PC-3 (cell line): Measurements from ENCODE around the gene ADAMTS17. TPM values are rescaled to one million over a fixed set of nuclear protein-coding genes. Genes with fewer than 3 reads are reported as not detected.

Experiments used
- ATAC-seq: fragments of 200-7000 bp; cut with Tn5 transposase; 2 replicates; pipeline ENCODE4 v1.9.1; 2020; ENCODE audit warnings: mild to moderate bottlenecking, moderate library complexity
- BruUV-seq: library from RNA; stranded (reverse); fragments of 400-500 nt; replicated peaks from 2 replicates; lab custom pipeline; 2021; lab: Mats Ljungman, UMichigan
- CTCF ChIA-PET: fragments of 300-600 bp; sonication (Branson Sonifier 250); formaldehyde crosslinking; loops from one replicate; lab custom pipeline; 2022; ENCODE audit warnings: antibody characterized with exemption; lab: Charles Lee
- POLR2A ChIA-PET: fragments of 300-600 bp; sonication (Branson Sonifier 250); formaldehyde crosslinking; loops from one replicate; lab custom pipeline; 2022; ENCODE audit warnings: antibody characterized with exemption; ENCODE audit not compliant: unreplicated experiment; lab: Charles Lee
- DNase-seq: peaks from one replicate; pipeline ENCODE4 v3.0.0-alpha.2; 2015
- H2AFZ ChIP-seq: fragments of 300-600 bp; sonication (generic); 2 replicates; pipeline ENCODE4 v1.6.0; 2016; ENCODE audit warnings: antibody characterized with exemption, low read length
- H3F3A ChIP-seq: fragments of 300-600 bp; sonication (generic); one replicate; pipeline ENCODE4 v1.6.0; 2017; ENCODE audit warnings: antibody characterized with exemption, low read length, control low read depth, mild to moderate bottlenecking; ENCODE audit not compliant: unreplicated experiment
- H3K27ac ChIP-seq: fragments of 300-600 bp; sonication (generic); 2 replicates; pipeline ENCODE4 v1.5.1; 2016; ENCODE audit warnings: mild to moderate bottlenecking, low read length
- H3K27me3 ChIP-seq: fragments of 300-600 bp; sonication (generic); 2 replicates; pipeline ENCODE4 v1.6.1; 2016; ENCODE audit warnings: low read length, mixed read lengths
- H3K36me3 ChIP-seq: fragments of 300-600 bp; sonication (generic); 2 replicates; pipeline ENCODE4 v1.6.1; 2016; ENCODE audit warnings: low read depth, mixed run types, low read length, mixed read lengths
- H3K4me1 ChIP-seq: fragments of 300-600 bp; sonication (generic); 2 replicates; pipeline ENCODE4 v1.5.1; 2016; ENCODE audit warnings: low read length; ENCODE audit not compliant: insufficient read depth
- H3K4me2 ChIP-seq: fragments of 300-600 bp; sonication (generic); 2 replicates; pipeline ENCODE4 v1.6.0; 2016; ENCODE audit warnings: low read length
- H3K4me3 ChIP-seq: fragments of 300-600 bp; sonication (generic); 2 replicates; pipeline ENCODE4 v1.5.1; 2016; ENCODE audit warnings: mild to moderate bottlenecking, low read length, mixed read lengths
- H3K79me2 ChIP-seq: fragments of 300-600 bp; sonication (generic); 2 replicates; pipeline ENCODE4 v1.6.1; 2017; ENCODE audit warnings: low read length, mixed read lengths
- H3K9ac ChIP-seq: fragments of 300-600 bp; sonication (generic); 2 replicates; pipeline ENCODE4 v1.6.0; 2016; ENCODE audit warnings: mild to moderate bottlenecking, low read length
- H3K9me2 ChIP-seq: fragments of 300-600 bp; sonication (generic); replicated peaks from 2 replicates; pipeline ENCODE4 v1.6.1; 2016; ENCODE audit warnings: mixed run types, low read length, mixed read lengths
- H3K9me3 ChIP-seq: fragments of 300-600 bp; sonication (generic); 2 replicates; pipeline ENCODE4 v1.6.1; 2016; ENCODE audit warnings: low read length, mixed read lengths
- H4K20me1 ChIP-seq: fragments of 300-600 bp; sonication (generic); 2 replicates; pipeline ENCODE4 v1.6.1; 2016; ENCODE audit warnings: low read length, mixed read lengths
- CTCF ChIP-seq: fragments of 300-600 bp; sonication (generic); conservative IDR thresholded peaks from 2 replicates; pipeline ENCODE4 v1.5.1; 2017; ENCODE audit warnings: antibody characterized with exemption, low read depth, mild to moderate bottlenecking, low read length
- EZH2 ChIP-seq: fragments of 300-600 bp; sonication (generic); IDR thresholded peaks from one replicate; pipeline ENCODE4 v1.6.1; 2017; ENCODE audit warnings: antibody characterized with exemption, mild to moderate bottlenecking, low read length; ENCODE audit not compliant: unreplicated experiment
- EZH2phosphoT487 ChIP-seq: fragments of 300-600 bp; sonication (generic); IDR thresholded peaks from 2 replicates; pipeline ENCODE4 v1.6.1; 2018; ENCODE audit warnings: mild to moderate bottlenecking, antibody characterized with exemption, low read length, borderline replicate concordance
- intact Hi-C: fragments of 100-400 bp; cut with micrococcal nuclease; formaldehyde crosslinking; loops from 2 replicates; pipeline ENCODE4 v1.9.0; 2023
- total RNA-seq: library from RNA; depleted of rRNA; stranded (reverse); fragments of >200 nt; gene quantifications from 2 replicates; pipeline ENCODE4 v1.2.3, GENCODE V29; 2014

ADAMTS17 gene
- total RNA-seq, 1 experiment from 2014 or later, result 6.9 TPM

GRCh38 chr15:100016632-100017031 is 325.1 kb downstream of the ADAMTS17 start:
- Histone ChIP-seq H3K27ac (no peak overlapping the region), H3K4me1 (peaks cover 10% of the 10 kb centered on the region; the same call in 1 of the 2 replicates), H3K9me2 (no peaks in the 10 kb centered on the region), H3K4me2 (no peak overlapping the region), H3K79me2 (no peaks in the 10 kb centered on the region), H3K9me3 (no peaks in the 10 kb centered on the region), H3K4me3 (no peak overlapping the region), H3F3A (no peaks in the 10 kb centered on the region), H2AFZ (no peak overlapping the region), H3K27me3 (no peaks in the 10 kb centered on the region), H4K20me1 (no peaks in the 10 kb centered on the region), H3K9ac (no peak overlapping the region), H3K36me3 (no peaks in the 10 kb centered on the region)
- ATAC-seq, result no peak
- no peak for TF ChIP-seq EZH2
- no peak for TF ChIP-seq CTCF
- no peak for TF ChIP-seq EZH2phosphoT487
- ChIA-PET POLR2A (no interaction called here), CTCF (no interaction called here)
- no TSS peak for BruUV-seq
- intact Hi-C loops, result no loop called here
- DNase-seq, result no peak

GRCh38 chr15:100011235-100011634 is 330.5 kb downstream of the ADAMTS17 start:
- BruUV-seq, result no TSS peak
- DNase-seq, result no peak
- Histone ChIP-seq H3K4me2 (no peak overlapping the region), H3F3A (no peaks in the 10 kb centered on the region), H3K9ac (no peak overlapping the region), H3K4me1 (peaks cover 10% of the 10 kb centered on the region; the same call in 1 of the 2 replicates), H3K9me3 (no peaks in the 10 kb centered on the region), H3K27ac (no peak overlapping the region), H3K4me3 (no peak overlapping the region), H2AFZ (no peak overlapping the region), H3K27me3 (no peaks in the 10 kb centered on the region), H3K36me3 (no peaks in the 10 kb centered on the region), H3K9me2 (no peaks in the 10 kb centered on the region), H3K79me2 (no peaks in the 10 kb centered on the region), H4K20me1 (no peaks in the 10 kb centered on the region)
- TF ChIP-seq EZH2 (no peak), EZH2phosphoT487 (no peak), CTCF (no peak)
- intact Hi-C loops, result no loop called here
- no peak for ATAC-seq
- POLR2A ChIA-PET, result no interaction called here
- CTCF ChIA-PET, result no interaction called here

- BruUV-seq, result no TSS peak
- H3K9ac ChIP-seq, result no peak overlapping the region
- no peaks in the 10 kb centered on the region for H3F3A ChIP-seq
- no peak overlapping the region for H3K27ac ChIP-seq
- H3K9me2 ChIP-seq, result no peaks in the 10 kb centered on the region
- no peaks in the 10 kb centered on the region for H4K20me1 ChIP-seq
- ATAC-seq, result no peak
- POLR2A ChIA-PET, result no interaction called here
- no peak for TF ChIP-seq EZH2
- no peak for TF ChIP-seq CTCF
- TF ChIP-seq EZH2phosphoT487, result no peak
- no peak overlapping the region for H3K4me3 ChIP-seq
- no peak overlapping the region for H3K4me2 ChIP-seq
- intact Hi-C loops, result no loop called here
- H3K79me2 ChIP-seq, result no peaks in the 10 kb centered on the region
- CTCF ChIA-PET, result no interaction called here
- H3K4me1 ChIP-seq, result peaks cover 10% of the 10 kb centered on the region; the same call in 1 of the 2 replicates
- no peaks in the 10 kb centered on the region for H3K36me3 ChIP-seq
- no peak for DNase-seq
- H3K9me3 ChIP-seq, result no peaks in the 10 kb centered on the region
- H3K27me3 ChIP-seq, result no peaks in the 10 kb centered on the region
- H2AFZ ChIP-seq, result no peak overlapping the region
Measured at GRCh38 chr15:100009372-100009771, 332.4 kb downstream of the ADAMTS17 start.
